Midbrain (tissue), 1 donor: ENCODE data around the gene JARID2.

Source experiments
- DNase-seq: peaks from one replicate; lab custom pipeline; 2025; lab: John Stamatoyannopoulos, UW

Gene JARID2

GRCh38 chr6:15507221-15507620 lies 261.4 kb downstream of the JARID2 start:
- DNase-seq, result no peak

- no peak for DNase-seq
These were observed 261.9 kb downstream of the JARID2 start for GRCh38 chr6:15507746-15508145.

- DNase-seq, result no peak
These were observed 262.6 kb downstream of the JARID2 start for GRCh38 chr6:15508441-15508871.

- no peak for DNase-seq
These were observed 263.1 kb downstream of the JARID2 start for GRCh38 chr6:15508931-15509330.

- no peak for DNase-seq
These were observed 263.6 kb downstream of the JARID2 start for GRCh38 chr6:15509335-15509933.

- DNase-seq, result no peak
These were observed 264.3 kb downstream of the JARID2 start for GRCh38 chr6:15510121-15510520.

GRCh38 chr6:15510536-15511247 lies 264.8 kb downstream of the JARID2 start:
- no peak for DNase-seq

- peak; percentile 47 for DNase-seq
These were observed 265.6 kb downstream of the JARID2 start for GRCh38 chr6:15511248-15512125.

GRCh38 chr6:15512126-15512525 lies 266.3 kb downstream of the JARID2 start:
- no peak for DNase-seq

GRCh38 chr6:15512721-15513120 lies 266.9 kb downstream of the JARID2 start:
- DNase-seq, result no peak

GRCh38 chr6:15513131-15513771 lies 267.4 kb downstream of the JARID2 start:
- DNase-seq, result no peak

GRCh38 chr6:15513801-15514711 lies 268.2 kb downstream of the JARID2 start:
- DNase-seq, result no peak

- no peak for DNase-seq
These were observed 269.4 kb downstream of the JARID2 start for GRCh38 chr6:15515226-15515625.

- DNase-seq, result peak; percentile 20
These were observed 269.9 kb downstream of the JARID2 start for GRCh38 chr6:15515660-15516375.

GRCh38 chr6:15516378-15516777 lies 270.5 kb downstream of the JARID2 start:
- no peak for DNase-seq

GRCh38 chr6:15516923-15517560 lies 271.2 kb downstream of the JARID2 start:
- DNase-seq, result no peak

GRCh38 chr6:15517600-15517999 lies 271.7 kb downstream of the JARID2 start:
- DNase-seq, result no peak

GRCh38 chr6:15518057-15518456 lies 272.2 kb downstream of the JARID2 start:
- no peak for DNase-seq

- no peak for DNase-seq
These were observed 273.0 kb downstream of the JARID2 start for GRCh38 chr6:15518878-15519277.

GRCh38 chr6:15519681-15520080 lies 273.8 kb downstream of the JARID2 start:
- DNase-seq, result no peak
